ENCODE results near the gene ATP2C2. TPM values are rescaled to one million over a fixed set of nuclear protein-coding genes. Genes with fewer than 3 reads are reported as not detected.

ATP2C2 gene
- total RNA-seq, 4 donors from 2014 or later: 1.3 TPM; not detected in 3

DNA sequence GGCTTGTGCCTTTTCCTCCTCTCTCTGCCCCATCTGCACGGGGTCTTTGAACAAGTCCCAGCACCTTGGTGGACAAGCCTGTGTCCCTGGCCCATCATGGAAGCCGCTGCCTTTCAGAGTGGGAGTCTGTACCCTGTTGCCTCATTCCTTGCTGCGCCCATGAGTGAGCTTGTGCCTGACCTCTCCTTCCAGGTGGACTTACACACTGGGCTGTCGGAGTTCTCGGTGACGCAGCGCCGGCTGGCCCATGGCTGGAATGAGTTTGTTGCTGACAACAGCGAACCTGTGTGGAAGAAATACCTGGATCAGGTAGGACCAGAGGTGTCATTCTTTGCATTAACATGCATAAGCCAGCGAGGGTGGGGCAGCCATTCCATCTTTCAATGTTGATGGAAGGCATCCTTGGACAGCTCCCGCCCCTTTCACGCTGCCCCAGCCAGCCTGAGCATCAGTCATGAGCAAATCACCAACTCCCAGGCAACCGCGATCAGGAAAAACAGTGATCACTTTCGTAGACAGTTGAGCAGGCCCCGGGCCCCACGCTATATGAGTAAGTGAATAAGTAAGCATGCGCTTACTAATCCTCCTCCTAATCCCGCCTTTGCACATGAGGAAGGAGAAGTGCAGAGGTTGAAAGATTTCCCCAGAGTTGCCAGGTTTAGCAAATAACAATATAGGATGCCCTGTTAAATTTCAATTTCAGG, 36.8 kb downstream of the ATP2C2 start:
- TF ChIP-seq, protein P1, sequence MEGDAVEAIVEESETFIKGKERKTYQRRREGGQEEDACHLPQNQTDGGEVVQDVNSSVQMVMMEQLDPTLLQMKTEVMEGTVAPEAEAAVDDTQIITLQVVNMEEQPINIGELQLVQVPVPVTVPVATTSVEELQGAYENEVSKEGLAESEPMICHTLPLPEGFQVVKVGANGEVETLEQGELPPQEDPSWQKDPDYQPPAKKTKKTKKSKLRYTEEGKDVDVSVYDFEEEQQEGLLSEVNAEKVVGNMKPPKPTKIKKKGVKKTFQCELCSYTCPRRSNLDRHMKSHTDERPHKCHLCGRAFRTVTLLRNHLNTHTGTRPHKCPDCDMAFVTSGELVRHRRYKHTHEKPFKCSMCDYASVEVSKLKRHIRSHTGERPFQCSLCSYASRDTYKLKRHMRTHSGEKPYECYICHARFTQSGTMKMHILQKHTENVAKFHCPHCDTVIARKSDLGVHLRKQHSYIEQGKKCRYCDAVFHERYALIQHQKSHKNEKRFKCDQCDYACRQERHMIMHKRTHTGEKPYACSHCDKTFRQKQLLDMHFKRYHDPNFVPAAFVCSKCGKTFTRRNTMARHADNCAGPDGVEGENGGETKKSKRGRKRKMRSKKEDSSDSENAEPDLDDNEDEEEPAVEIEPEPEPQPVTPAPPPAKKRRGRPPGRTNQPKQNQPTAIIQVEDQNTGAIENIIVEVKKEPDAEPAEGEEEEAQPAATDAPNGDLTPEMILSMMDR (IDR thresholded peaks at IDR 0.05): no peak
- no peak for ATAC-seq (ENCODE audit: low FRiP score)
- DNase-seq (ENCODE audit: low spot score): no peak

DNA sequence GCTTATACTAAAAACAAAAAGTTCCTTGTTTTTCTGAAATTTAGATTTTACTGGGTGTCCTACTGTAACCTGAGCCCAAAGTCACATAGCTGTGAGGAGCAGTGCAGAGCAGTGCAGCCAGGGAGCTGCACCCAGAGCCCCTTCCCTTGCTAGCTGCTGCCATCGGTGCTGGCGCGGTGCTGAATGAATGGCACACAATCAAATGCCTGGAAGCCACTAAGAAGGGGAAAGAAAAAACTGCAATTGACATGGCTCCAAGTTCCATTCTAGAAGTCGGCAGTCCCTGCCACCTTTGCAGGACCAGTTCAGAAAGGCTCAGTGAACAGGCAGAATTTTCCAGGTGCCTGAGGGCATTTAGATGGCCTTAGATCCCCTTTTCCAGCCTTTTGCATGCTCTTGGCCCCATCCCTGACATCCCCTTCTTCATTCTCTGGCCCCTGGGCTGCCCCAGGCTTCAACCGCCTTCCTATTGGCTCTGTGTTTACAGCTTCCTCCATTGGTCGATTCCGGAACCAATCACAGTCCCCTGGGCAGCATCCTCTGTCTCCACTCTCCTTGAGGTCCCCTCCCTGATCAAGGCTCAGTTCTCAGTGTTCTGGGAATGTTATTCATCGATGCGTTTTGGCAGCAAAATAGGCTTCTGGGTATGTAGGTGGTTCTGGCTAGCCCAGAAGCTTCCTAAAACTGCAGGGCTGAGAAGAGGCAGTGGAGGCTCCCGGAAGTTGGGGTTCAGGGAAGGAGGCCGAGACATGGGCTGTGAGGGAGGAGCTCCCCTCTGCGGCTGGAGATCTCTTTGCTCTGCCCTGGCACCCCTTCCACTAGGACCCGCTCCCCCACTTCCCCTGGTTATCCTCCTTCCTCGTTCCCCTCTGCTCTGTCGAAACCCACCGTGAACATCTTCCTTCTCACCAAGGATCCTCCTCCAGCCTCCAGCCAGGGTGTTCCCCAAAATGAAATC, 37.9 kb downstream of the ATP2C2 start:
- TF ChIP-seq, protein P1 (IDR thresholded peaks at IDR 0.05): no peak
- ATAC-seq (ENCODE audit: low FRiP score) (no peak), DNase-seq (ENCODE audit: low spot score) (no peak)

GRCh38 chr16:84407588-84408313, 39.4 kb downstream of the ATP2C2 start:
- TF ChIP-seq, protein P1 (IDR thresholded peaks at IDR 0.05): no peak
- no peak for ATAC-seq (ENCODE audit: low FRiP score)
- DNase-seq (ENCODE audit: low spot score): no peak

DNA sequence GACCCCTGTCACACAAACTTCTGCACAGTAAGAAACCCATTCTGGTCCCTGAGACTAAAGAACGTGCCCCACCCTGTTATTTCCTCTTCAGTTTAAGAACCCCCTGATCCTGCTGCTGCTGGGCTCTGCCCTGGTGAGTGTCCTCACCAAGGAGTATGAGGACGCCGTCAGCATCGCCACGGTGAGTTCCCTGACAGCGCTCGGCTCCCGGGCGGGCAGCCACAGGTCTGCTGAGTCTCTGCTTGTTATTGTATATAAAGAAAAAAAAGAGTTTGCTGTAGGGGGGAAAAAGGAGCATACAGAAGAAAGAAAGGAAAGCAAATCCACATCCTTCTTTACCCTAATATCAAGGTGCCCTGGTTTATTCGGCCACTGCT, 40.0 kb downstream of the ATP2C2 start:
- TF ChIP-seq, protein P1 (IDR thresholded peaks at IDR 0.05): no peak
- DNase-seq (ENCODE audit: low spot score): no peak
- ATAC-seq (ENCODE audit: low FRiP score): no peak

DNA sequence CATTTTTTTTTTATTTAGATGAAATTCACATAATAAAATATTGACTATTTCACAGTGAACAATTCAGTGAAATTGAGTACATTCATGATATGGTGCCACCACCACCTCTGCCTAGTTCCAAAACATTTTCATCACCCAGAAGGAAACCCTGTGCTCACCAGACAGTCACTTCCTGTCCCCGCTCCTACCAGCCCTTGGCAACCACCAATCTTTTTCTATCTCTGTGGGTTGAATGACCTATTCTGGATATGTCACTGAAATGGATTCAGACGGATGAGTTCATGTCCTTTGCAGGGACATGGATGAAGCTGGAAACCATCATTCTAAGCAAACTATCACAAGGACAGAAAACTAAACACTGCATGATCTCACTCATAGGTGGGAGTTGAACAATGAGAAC, 40.5 kb downstream of the ATP2C2 start:
- ATAC-seq (ENCODE audit: low FRiP score): no peak
- no peak for DNase-seq (ENCODE audit: low spot score)
- TF ChIP-seq, protein P1 (IDR thresholded peaks at IDR 0.05): no peak

DNA sequence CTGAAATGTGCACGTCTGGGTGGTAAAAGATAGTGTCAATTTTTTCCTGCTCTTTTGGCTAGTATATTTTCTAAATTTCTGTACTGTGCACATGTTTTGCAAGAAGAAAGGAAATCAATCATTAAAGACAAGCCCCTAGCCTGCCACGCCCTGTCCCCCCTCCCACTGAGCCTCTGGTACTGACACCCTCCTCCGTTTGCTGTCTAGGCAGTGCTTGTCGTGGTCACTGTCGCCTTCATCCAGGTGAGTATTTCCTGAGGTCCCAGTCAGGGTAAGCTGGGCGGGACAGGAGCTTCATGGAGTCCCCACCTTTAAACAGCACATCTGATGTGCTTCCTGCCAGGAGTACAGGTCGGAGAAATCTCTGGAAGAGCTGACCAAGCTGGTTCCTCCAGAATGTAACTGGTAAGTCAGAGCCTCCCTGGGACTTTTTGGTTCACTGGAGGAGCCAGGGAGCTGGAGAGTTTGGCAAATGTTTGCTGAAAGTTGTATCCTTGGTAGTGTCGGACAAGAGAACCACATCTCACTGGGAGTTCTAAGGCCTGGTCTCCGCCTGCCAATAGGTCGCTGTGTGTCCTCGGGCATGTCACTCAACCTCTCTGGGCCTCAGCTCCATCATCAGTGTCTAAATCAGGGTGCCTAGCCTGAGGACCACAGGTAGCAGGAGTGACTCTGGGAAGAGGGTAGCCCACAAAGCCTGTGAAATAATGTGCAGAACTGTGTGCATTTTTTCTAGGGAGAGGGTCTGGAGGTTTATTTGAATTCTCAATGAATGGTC, 42.2 kb downstream of the ATP2C2 start:
- TF ChIP-seq, protein P1 (IDR thresholded peaks at IDR 0.05): no peak
- ATAC-seq (ENCODE audit: low FRiP score): no peak
- DNase-seq (ENCODE audit: low spot score): no peak
